ENCODE measurements around the gene LCLAT1.
"Not testable (repeated sequence)": the region's sequence is repeated elsewhere in the genome, so short reads cannot be mapped to it uniquely, and the experiment has no call there.

Gene LCLAT1

GRCh38 chr2:30612371-30612770 is 165.3 kb downstream of the LCLAT1 start:
- DNase-seq = no peak

GRCh38 chr2:30613001-30613400 is 166.0 kb downstream of the LCLAT1 start:
- no peak for DNase-seq

GRCh38 chr2:30614227-30614626 is 167.2 kb downstream of the LCLAT1 start:
- DNase-seq = not testable (repeated sequence)

GRCh38 chr2:30615926-30616325 is 168.9 kb downstream of the LCLAT1 start:
- no peak for DNase-seq

GRCh38 chr2:30620102-30620501 is 173.1 kb downstream of the LCLAT1 start:
- DNase-seq = no peak

GRCh38 chr2:30621836-30622235 is 174.8 kb downstream of the LCLAT1 start:
- DNase-seq = no peak

GRCh38 chr2:30622452-30622851 is 175.4 kb downstream of the LCLAT1 start:
- DNase-seq = no peak

- DNase-seq = no peak
These were observed 178.2 kb downstream of the LCLAT1 start for GRCh38 chr2:30625276-30625675.

- no peak for DNase-seq
These were observed 178.7 kb downstream of the LCLAT1 start for GRCh38 chr2:30625701-30626100.

- DNase-seq = no peak
These were observed 179.4 kb downstream of the LCLAT1 start for GRCh38 chr2:30626397-30626796.

GRCh38 chr2:30627151-30627550 is 180.1 kb downstream of the LCLAT1 start:
- DNase-seq = no peak

GRCh38 chr2:30628341-30628740 is 181.3 kb downstream of the LCLAT1 start:
- DNase-seq = no peak

- no peak for DNase-seq
These were observed 182.8 kb downstream of the LCLAT1 start for GRCh38 chr2:30629866-30630265.

GRCh38 chr2:30631051-30631671 is 184.1 kb downstream of the LCLAT1 start:
- DNase-seq = no peak

GRCh38 chr2:30633039-30633438 is 186.0 kb downstream of the LCLAT1 start:
- DNase-seq = no peak

GRCh38 chr2:30636311-30636710 is 189.3 kb downstream of the LCLAT1 start:
- no peak for DNase-seq

GRCh38 chr2:30639836-30640235 is 192.8 kb downstream of the LCLAT1 start:
- DNase-seq = no peak

GRCh38 chr2:30641765-30642345 is 194.8 kb downstream of the LCLAT1 start:
- DNase-seq = no peak

- not testable (repeated sequence) for DNase-seq
These were observed 196.0 kb downstream of the LCLAT1 start for GRCh38 chr2:30643013-30643412.

- no peak for DNase-seq
These were observed 196.6 kb downstream of the LCLAT1 start for GRCh38 chr2:30643674-30644073.

GRCh38 chr2:30645081-30645744 is 198.2 kb downstream of the LCLAT1 start:
- no peak for DNase-seq

- DNase-seq = no peak
These were observed 198.7 kb downstream of the LCLAT1 start for GRCh38 chr2:30645745-30646119.

GRCh38 chr2:30647752-30648457 is 200.9 kb downstream of the LCLAT1 start:
- no peak for DNase-seq

- DNase-seq = no peak
These were observed 202.2 kb downstream of the LCLAT1 start for GRCh38 chr2:30649278-30649677.

Data from NCI-H187 treated with DMSO at 0.1 percent for 48 hours (cell line).